Gastroesophageal sphincter (tissue), 3 donors: ENCODE data around the gene MICU2.

Experiments used
- CTCF ChIP-seq, 4 experiments: fragments of 200-600 bp in 2 of 4; fragments of 450-650 bp in 2 of 4; sonication (generic) in 1 of 4; IDR thresholded peaks; one replicate each; pipeline ENCODE4 v1.5.1; 2017 to 2019; ENCODE audit warnings: antibody characterized with exemption in 4 of 4, mild to moderate bottlenecking in 2 of 4, moderate library complexity in 2 of 4
- EP300 ChIP-seq: sonication (generic); formaldehyde crosslinking; IDR thresholded peaks from one replicate; pipeline ENCODE4 v1.6.1; 2017; ENCODE audit warnings: antibody characterized with exemption, mild to moderate bottlenecking
- POLR2A ChIP-seq, 2 donors: fragments of 450-650 bp; IDR thresholded peaks; one replicate each; pipeline ENCODE4 v1.6.1; 2017; ENCODE audit warnings: antibody characterized with exemption in 2 of 2, mild to moderate bottlenecking in 2 of 2, moderate library complexity in 1 of 2
- POLR2AphosphoS5 ChIP-seq: sonication (generic); formaldehyde crosslinking; IDR thresholded peaks from one replicate; pipeline ENCODE4 v1.6.1; 2017; ENCODE audit warnings: antibody characterized with exemption

- TF ChIP-seq POLR2AphosphoS5 (no peak), CTCF (IDR thresholded peaks at IDR 0.05) (no peak), EP300 (no peak), POLR2A (IDR thresholded peaks at IDR 0.05) (no peak)
These were observed 65.2 kb downstream of the MICU2 start for GRCh38 chr13:21538753-21539152.
